Osteoblast (primary cell): Measurements from ENCODE around the gene MAMDC2. TPM values are rescaled to one million over a fixed set of nuclear protein-coding genes. Genes with fewer than 3 reads are reported as not detected.

Experiments used
- DNase-seq: peaks from one replicate; pipeline ENCODE4 v3.0.0; 2011; ENCODE audit warnings: low spot score, mixed read lengths; ENCODE audit not compliant: insufficient read length; ENCODE audit errors: missing footprints
- H2AFZ ChIP-seq: 2 replicates; pipeline ENCODE4 v1.6.0; 2011; ENCODE audit warnings: mild to moderate bottlenecking, low read length
- H3K27ac ChIP-seq: 2 replicates; pipeline ENCODE4 v1.5.1; 2011; ENCODE audit warnings: mild to moderate bottlenecking, low read depth, low read length, moderate library complexity
- H3K27me3 ChIP-seq: 2 replicates; pipeline ENCODE4 v1.6.0; 2012; ENCODE audit warnings: mild to moderate bottlenecking, control low read depth, inconsistent platforms, low read length, moderate library complexity; ENCODE audit not compliant: insufficient read depth
- H3K36me3 ChIP-seq: 2 replicates; pipeline ENCODE4 v1.5.1; 2011; ENCODE audit warnings: mild to moderate bottlenecking, low read length, control low read depth, moderate library complexity; ENCODE audit not compliant: insufficient read depth
- H3K4me1 ChIP-seq: 2 replicates; pipeline ENCODE4 v1.5.1; 2011; ENCODE audit warnings: mild to moderate bottlenecking, low read length, control low read depth, moderate library complexity; ENCODE audit not compliant: insufficient read depth
- H3K4me2 ChIP-seq: 2 replicates; pipeline ENCODE4 v1.6.0; 2011; ENCODE audit warnings: mild to moderate bottlenecking, low read length; ENCODE audit not compliant: insufficient read depth
- H3K4me3 ChIP-seq: fragments of 200-600 bp; sonication (generic); 3 replicates; pipeline ENCODE4 v1.5.1; 2012; ENCODE audit warnings: mild to moderate bottlenecking, low read length, inconsistent platforms; ENCODE audit not compliant: insufficient read depth
- H3K79me2 ChIP-seq: 2 replicates; pipeline ENCODE4 v1.6.0; 2012; ENCODE audit warnings: mild to moderate bottlenecking, low read length, control low read depth, inconsistent platforms; ENCODE audit not compliant: insufficient read depth
- H3K9me3 ChIP-seq: 2 replicates; pipeline ENCODE4 v1.5.1; 2011; ENCODE audit warnings: low read depth, low read length, control low read depth
- H4K20me1 ChIP-seq: 2 replicates; pipeline ENCODE4 v1.6.0; 2012; ENCODE audit warnings: mild to moderate bottlenecking, low read length, control low read depth; ENCODE audit not compliant: insufficient read depth
- CTCF ChIP-seq: IDR thresholded peaks from 2 replicates; pipeline ENCODE4 v1.5.1; 2011; ENCODE audit warnings: mild to moderate bottlenecking, low read depth, low read length, moderate library complexity; ENCODE audit errors: extremely low read depth
- total RNA-seq: library from RNA; depleted of rRNA; stranded (reverse); fragments of >200 nt; gene quantifications from 2 replicates; pipeline ENCODE4 v1.2.3, GENCODE V29; 2012

Gene MAMDC2
- total RNA-seq, 1 donor: 1.4 TPM

GRCh38 chr9:70133253-70134208 is 89.9 kb downstream of the MAMDC2 start:
- no peak for DNase-seq
- no peak overlapping the region for H3K4me3 ChIP-seq
- H3K4me2 ChIP-seq: peak overlapping the region; percentile 9
- no peaks in the 10 kb centered on the region for H3K79me2 ChIP-seq
- peak overlapping the region; percentile 27 for H2AFZ ChIP-seq
- H4K20me1 ChIP-seq: no peaks in the 10 kb centered on the region
- H3K36me3 ChIP-seq: no peaks in the 10 kb centered on the region
- no peaks in the 10 kb centered on the region for H3K27me3 ChIP-seq
- H3K9me3 ChIP-seq: no peaks in the 10 kb centered on the region
- peak overlapping the region; percentile 69 for H3K27ac ChIP-seq
- no peak for TF ChIP-seq CTCF
- H3K4me1 ChIP-seq: peaks cover 52% of the 10 kb centered on the region

GRCh38 chr9:70134360-70134759 is 90.7 kb downstream of the MAMDC2 start:
- Histone ChIP-seq H3K27ac (peak overlapping the region; percentile 69), H3K4me3 (no peak overlapping the region), H3K4me2 (no peak overlapping the region), H3K9me3 (no peaks in the 10 kb centered on the region), H3K4me1 (peaks cover 52% of the 10 kb centered on the region), H3K79me2 (no peaks in the 10 kb centered on the region), H3K36me3 (no peaks in the 10 kb centered on the region), H3K27me3 (no peaks in the 10 kb centered on the region), H4K20me1 (no peaks in the 10 kb centered on the region), H2AFZ (no peak overlapping the region)
- TF ChIP-seq CTCF: no peak
- DNase-seq: no peak

GRCh38 chr9:70135176-70135575 is 91.5 kb downstream of the MAMDC2 start:
- Histone ChIP-seq H3K9me3 (no peaks in the 10 kb centered on the region), H4K20me1 (no peaks in the 10 kb centered on the region), H3K4me2 (no peak overlapping the region), H3K4me3 (no peak overlapping the region), H3K36me3 (no peaks in the 10 kb centered on the region), H2AFZ (no peak overlapping the region), H3K27me3 (no peaks in the 10 kb centered on the region), H3K4me1 (peaks cover 52% of the 10 kb centered on the region), H3K27ac (peak overlapping the region; percentile 64), H3K79me2 (no peaks in the 10 kb centered on the region)
- TF ChIP-seq CTCF: peak; percentile 33
- no peak for DNase-seq

GRCh38 chr9:70136632-70137031 is 93.0 kb downstream of the MAMDC2 start:
- Histone ChIP-seq H3K9me3 (no peaks in the 10 kb centered on the region), H3K4me3 (no peak overlapping the region), H3K36me3 (no peaks in the 10 kb centered on the region), H3K79me2 (no peaks in the 10 kb centered on the region), H2AFZ (no peak overlapping the region), H3K4me2 (peak overlapping the region; percentile 2), H3K27me3 (no peaks in the 10 kb centered on the region), H4K20me1 (no peaks in the 10 kb centered on the region), H3K4me1 (peaks cover 52% of the 10 kb centered on the region), H3K27ac (peak overlapping the region; percentile 64)
- DNase-seq: peak; percentile 73
- no peak for TF ChIP-seq CTCF
